Gastroesophageal sphincter (tissue), 3 donors: ENCODE data around the gene TRIM16.
"Not testable (repeated sequence)": the region's sequence is repeated elsewhere in the genome, so short reads cannot be mapped to it uniquely, and the experiment has no call there.

ENCODE experiments used
- EP300 ChIP-seq: sonication (generic); formaldehyde crosslinking; IDR thresholded peaks from one replicate; pipeline ENCODE4 v1.6.1; 2017; ENCODE audit warnings: antibody characterized with exemption, mild to moderate bottlenecking
- POLR2A ChIP-seq, 2 donors: fragments of 450-650 bp; IDR thresholded peaks; one replicate each; pipeline ENCODE4 v1.6.1; 2017; ENCODE audit warnings: antibody characterized with exemption in 2 of 2, mild to moderate bottlenecking in 2 of 2, moderate library complexity in 1 of 2
- TF ChIP-seq, protein P1 (sequence below), 4 experiments: fragments of 200-600 bp in 2 of 4; fragments of 450-650 bp in 2 of 4; sonication (generic) in 1 of 4; IDR thresholded peaks; one replicate each; pipeline ENCODE4 v1.5.1; 2017 to 2019; ENCODE audit warnings: antibody characterized with exemption in 4 of 4, mild to moderate bottlenecking in 2 of 4, moderate library complexity in 2 of 4

DNA sequence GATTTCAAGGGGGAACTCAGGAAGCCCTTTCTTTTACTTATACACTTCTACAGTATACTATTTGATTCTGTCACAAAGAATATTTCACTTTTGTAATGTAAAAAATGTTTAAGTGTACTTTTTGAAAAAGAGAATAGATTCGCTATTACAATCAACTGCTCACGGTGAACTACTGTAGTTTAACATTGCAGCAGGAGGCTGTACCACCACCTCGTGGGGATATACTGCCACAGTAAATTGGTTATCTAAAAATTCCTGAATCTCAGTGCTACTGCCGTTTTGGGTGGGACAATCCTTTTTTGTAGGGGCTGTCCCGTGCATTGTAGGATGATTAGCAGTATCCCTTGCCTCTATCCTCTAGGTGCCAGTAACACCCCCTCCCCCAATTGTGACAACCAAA is 14.6 kb downstream of the TRIM16 start:
- TF ChIP-seq, protein P1, sequence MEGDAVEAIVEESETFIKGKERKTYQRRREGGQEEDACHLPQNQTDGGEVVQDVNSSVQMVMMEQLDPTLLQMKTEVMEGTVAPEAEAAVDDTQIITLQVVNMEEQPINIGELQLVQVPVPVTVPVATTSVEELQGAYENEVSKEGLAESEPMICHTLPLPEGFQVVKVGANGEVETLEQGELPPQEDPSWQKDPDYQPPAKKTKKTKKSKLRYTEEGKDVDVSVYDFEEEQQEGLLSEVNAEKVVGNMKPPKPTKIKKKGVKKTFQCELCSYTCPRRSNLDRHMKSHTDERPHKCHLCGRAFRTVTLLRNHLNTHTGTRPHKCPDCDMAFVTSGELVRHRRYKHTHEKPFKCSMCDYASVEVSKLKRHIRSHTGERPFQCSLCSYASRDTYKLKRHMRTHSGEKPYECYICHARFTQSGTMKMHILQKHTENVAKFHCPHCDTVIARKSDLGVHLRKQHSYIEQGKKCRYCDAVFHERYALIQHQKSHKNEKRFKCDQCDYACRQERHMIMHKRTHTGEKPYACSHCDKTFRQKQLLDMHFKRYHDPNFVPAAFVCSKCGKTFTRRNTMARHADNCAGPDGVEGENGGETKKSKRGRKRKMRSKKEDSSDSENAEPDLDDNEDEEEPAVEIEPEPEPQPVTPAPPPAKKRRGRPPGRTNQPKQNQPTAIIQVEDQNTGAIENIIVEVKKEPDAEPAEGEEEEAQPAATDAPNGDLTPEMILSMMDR (IDR thresholded peaks at IDR 0.05) = not testable (repeated sequence)
- TF ChIP-seq POLR2A (IDR thresholded peaks at IDR 0.05); EP300: not testable (repeated sequence)
